ENCODE data around the gene LCE1F. TPM values are rescaled to one million over a fixed set of nuclear protein-coding genes. Genes with fewer than 3 reads are reported as not detected.

The LCE1F gene
- total RNA-seq, 3 donors from 2014 or later (not counting 1 experiment from before 2014, with no cell fraction given) = not detected

GRCh38 chr1:152761609-152762213 lies 13.2 kb upstream of the LCE1F start:
- H3K36me3 ChIP-seq (ENCODE audit: control insufficient read depth, insufficient read depth, low read length) = no peaks in the 10 kb centered on the region
- no peak overlapping the region for H3K4me3 Mint-ChIP-seq
- no peaks in the 10 kb centered on the region for H3K27me3 ChIP-seq (ENCODE audit: control insufficient read depth, insufficient read depth, low read length)
- H3K27ac ChIP-seq (ENCODE audit: low read length) = no peak overlapping the region
- no peaks in the 10 kb centered on the region for H3K36me3 Mint-ChIP-seq
- peaks cover 9 to 15% of the 10 kb centered on the region in 2 donors for H3K27me3 Mint-ChIP-seq (ENCODE audit: low read depth in 2 of 2)
- H3K9me3 ChIP-seq (ENCODE audit: control insufficient read depth, insufficient read depth, low read length) = no peaks in the 10 kb centered on the region
- no peaks in the 10 kb centered on the region for H3K4me1 ChIP-seq (ENCODE audit: control insufficient read depth, insufficient read depth, low read length)
- DNase-seq (no peak), ATAC-seq (no peak)
- intact Hi-C loops (cut with micrococcal nuclease) = no loop called here
- no peak overlapping the region for H3K4me3 ChIP-seq (ENCODE audit: low read length)
- H3K4me1 Mint-ChIP-seq = no peaks in the 10 kb centered on the region
- 86% methylated on average over 3 of the region's 3 CpGs for WGBS (ENCODE audit: insufficient coverage)
- TF ChIP-seq, protein P1, sequence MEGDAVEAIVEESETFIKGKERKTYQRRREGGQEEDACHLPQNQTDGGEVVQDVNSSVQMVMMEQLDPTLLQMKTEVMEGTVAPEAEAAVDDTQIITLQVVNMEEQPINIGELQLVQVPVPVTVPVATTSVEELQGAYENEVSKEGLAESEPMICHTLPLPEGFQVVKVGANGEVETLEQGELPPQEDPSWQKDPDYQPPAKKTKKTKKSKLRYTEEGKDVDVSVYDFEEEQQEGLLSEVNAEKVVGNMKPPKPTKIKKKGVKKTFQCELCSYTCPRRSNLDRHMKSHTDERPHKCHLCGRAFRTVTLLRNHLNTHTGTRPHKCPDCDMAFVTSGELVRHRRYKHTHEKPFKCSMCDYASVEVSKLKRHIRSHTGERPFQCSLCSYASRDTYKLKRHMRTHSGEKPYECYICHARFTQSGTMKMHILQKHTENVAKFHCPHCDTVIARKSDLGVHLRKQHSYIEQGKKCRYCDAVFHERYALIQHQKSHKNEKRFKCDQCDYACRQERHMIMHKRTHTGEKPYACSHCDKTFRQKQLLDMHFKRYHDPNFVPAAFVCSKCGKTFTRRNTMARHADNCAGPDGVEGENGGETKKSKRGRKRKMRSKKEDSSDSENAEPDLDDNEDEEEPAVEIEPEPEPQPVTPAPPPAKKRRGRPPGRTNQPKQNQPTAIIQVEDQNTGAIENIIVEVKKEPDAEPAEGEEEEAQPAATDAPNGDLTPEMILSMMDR (IDR thresholded peaks at IDR 0.05) = no peak
- no peaks in the 10 kb centered on the region for H3K9me3 Mint-ChIP-seq
- no peak overlapping the region for H3K27ac Mint-ChIP-seq

DNA sequence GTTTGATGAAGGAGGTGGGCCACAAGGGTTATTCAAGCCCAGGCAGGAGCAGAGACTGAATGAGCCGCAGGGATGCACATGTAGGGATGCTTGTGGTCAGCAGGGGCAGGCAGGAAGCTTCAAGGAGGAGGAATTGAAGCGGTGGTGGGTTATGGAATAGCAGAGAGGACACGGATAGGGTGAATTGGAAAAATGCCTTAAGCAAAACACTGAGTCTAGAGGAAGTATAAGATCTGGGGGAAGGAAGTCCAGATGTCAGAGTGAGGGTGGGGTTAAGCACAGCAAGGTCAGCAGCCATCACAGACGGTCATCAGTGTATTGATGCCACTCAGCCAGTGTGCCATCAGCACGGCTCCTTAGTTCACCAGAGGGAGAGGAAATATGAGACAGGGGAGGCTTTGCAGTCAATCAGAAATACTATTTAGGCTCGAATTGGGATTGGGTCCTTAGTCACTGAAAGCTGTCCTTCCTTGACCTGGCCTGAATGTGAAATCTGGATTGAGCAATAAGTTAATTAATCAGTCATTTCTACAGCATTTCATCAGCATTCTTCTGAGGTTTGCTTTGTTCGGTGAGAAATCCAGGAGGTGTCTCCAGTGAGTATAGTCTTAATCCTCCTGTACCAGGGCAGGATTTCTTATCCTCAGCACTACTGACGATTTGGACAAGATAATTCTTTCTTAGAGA lies 6.0 kb upstream of the LCE1F start:
- DNase-seq (no peak), ATAC-seq (no peak)
- peaks cover 6 to 25% of the 10 kb centered on the region in 2 donors for H3K27me3 Mint-ChIP-seq (ENCODE audit: low read depth in 2 of 2)
- H3K4me1 Mint-ChIP-seq = no peaks in the 10 kb centered on the region
- H3K36me3 ChIP-seq (ENCODE audit: control insufficient read depth, insufficient read depth, low read length) = no peaks in the 10 kb centered on the region
- no peak overlapping the region for H3K27ac Mint-ChIP-seq
- H3K27me3 ChIP-seq (ENCODE audit: control insufficient read depth, insufficient read depth, low read length) = no peaks in the 10 kb centered on the region
- intact Hi-C loops (cut with micrococcal nuclease) = no loop called here
- H3K4me3 Mint-ChIP-seq = no peak overlapping the region
- no peaks in the 10 kb centered on the region for H3K4me1 ChIP-seq (ENCODE audit: control insufficient read depth, insufficient read depth, low read length)
- no peaks in the 10 kb centered on the region for H3K9me3 ChIP-seq (ENCODE audit: control insufficient read depth, insufficient read depth, low read length)
- no peak overlapping the region for H3K4me3 ChIP-seq (ENCODE audit: low read length)
- H3K9me3 Mint-ChIP-seq = no peaks in the 10 kb centered on the region
- no peak overlapping the region for H3K27ac ChIP-seq (ENCODE audit: low read length)
- H3K36me3 Mint-ChIP-seq = no peaks in the 10 kb centered on the region
- TF ChIP-seq, protein P1 (IDR thresholded peaks at IDR 0.05) = no peak
- 66% methylated on average over 7 of the region's 8 CpGs for WGBS (ENCODE audit: insufficient coverage)

GRCh38 chr1:152770411-152770810 lies 4.5 kb upstream of the LCE1F start:
- H3K36me3 Mint-ChIP-seq = no peaks in the 10 kb centered on the region
- no CpG with 5 or more reads among the region's 1 CpG for WGBS (ENCODE audit: insufficient coverage)
- H3K27ac Mint-ChIP-seq = no peak overlapping the region
- no peaks in the 10 kb centered on the region for H3K36me3 ChIP-seq (ENCODE audit: control insufficient read depth, insufficient read depth, low read length)
- no peak overlapping the region for H3K4me3 Mint-ChIP-seq
- H3K4me3 ChIP-seq (ENCODE audit: low read length) = no peak overlapping the region
- TF ChIP-seq, protein P1 (IDR thresholded peaks at IDR 0.05) = no peak
- no peaks in the 10 kb centered on the region for H3K4me1 ChIP-seq (ENCODE audit: control insufficient read depth, insufficient read depth, low read length)
- H3K27ac ChIP-seq (ENCODE audit: low read length) = no peak overlapping the region
- no peak for ATAC-seq
- intact Hi-C loops (cut with micrococcal nuclease) = no loop called here
- H3K27me3 Mint-ChIP-seq (ENCODE audit: low read depth in 2 of 2) = peaks cover 6 to 35% of the 10 kb centered on the region in 2 donors
- H3K9me3 Mint-ChIP-seq = peaks cover 0 to 2% of the 10 kb centered on the region in 2 donors
- H3K27me3 ChIP-seq (ENCODE audit: control insufficient read depth, insufficient read depth, low read length) = no peaks in the 10 kb centered on the region
- H3K4me1 Mint-ChIP-seq = no peaks in the 10 kb centered on the region
- H3K9me3 ChIP-seq (ENCODE audit: control insufficient read depth, insufficient read depth, low read length) = no peaks in the 10 kb centered on the region
- no peak for DNase-seq

Data from natural killer cell (primary cell).